HEK293 (cell line): Measurements from ENCODE around the gene SH3RF3.

Source experiments
- BCL11A ChIP-seq: fragments of 450-650 bp; formaldehyde crosslinking; IDR thresholded peaks from 2 replicates; pipeline ENCODE4 v1.5.1; 2016; ENCODE audit warnings: low read depth, missing biosample characterization, missing genetic modification characterization
- FEZF1 ChIP-seq: fragments of 450-650 bp; formaldehyde crosslinking; IDR thresholded peaks from 2 replicates; pipeline ENCODE4 v1.5.1; 2016; ENCODE audit warnings: missing biosample characterization, missing genetic modification characterization
- KLF7 ChIP-seq: fragments of 450-650 bp; formaldehyde crosslinking; IDR thresholded peaks from 2 replicates; pipeline ENCODE4 v1.5.1; 2016; ENCODE audit warnings: missing biosample characterization, missing genetic modification characterization, borderline replicate concordance
- PRDM6 ChIP-seq: fragments of 450-650 bp; formaldehyde crosslinking; IDR thresholded peaks from 2 replicates; pipeline ENCODE4 v1.5.1; 2017; ENCODE audit warnings: missing biosample characterization, missing genetic modification characterization
- REPIN1 ChIP-seq: fragments of 450-650 bp; formaldehyde crosslinking; IDR thresholded peaks from 2 replicates; pipeline ENCODE4 v1.5.1; 2017; ENCODE audit warnings: missing biosample characterization, missing genetic modification characterization, low read depth
- SALL2 ChIP-seq: fragments of 450-650 bp; formaldehyde crosslinking; IDR thresholded peaks from 2 replicates; pipeline ENCODE4 v1.5.0; 2017; ENCODE audit warnings: missing biosample characterization, mild to moderate bottlenecking, missing genetic modification characterization, borderline replicate concordance
- ZIC2 ChIP-seq: fragments of 450-650 bp; formaldehyde crosslinking; IDR thresholded peaks from 2 replicates; pipeline ENCODE4 v1.5.1; 2016; ENCODE audit warnings: missing biosample characterization, missing genetic modification characterization
- ZNF132 ChIP-seq: fragments of 450-650 bp; formaldehyde crosslinking; IDR thresholded peaks from 2 replicates; pipeline ENCODE4 v1.5.1; 2017; ENCODE audit warnings: missing biosample characterization, missing genetic modification characterization, borderline replicate concordance
- ZNF133 ChIP-seq: fragments of 450-650 bp; formaldehyde crosslinking; IDR thresholded peaks from 2 replicates; pipeline ENCODE4 v1.5.1; 2016; ENCODE audit warnings: missing biosample characterization, missing genetic modification characterization
- ZNF140 ChIP-seq: fragments of 450-650 bp; formaldehyde crosslinking; IDR thresholded peaks from 2 replicates; pipeline ENCODE4 v1.5.1; 2016; ENCODE audit warnings: missing biosample characterization, missing genetic modification characterization
- ZNF157 ChIP-seq: fragments of 450-650 bp; formaldehyde crosslinking; IDR thresholded peaks from 2 replicates; pipeline ENCODE4 v1.5.1; 2016; ENCODE audit warnings: missing biosample characterization, missing genetic modification characterization
- ZNF2 ChIP-seq: fragments of 450-650 bp; formaldehyde crosslinking; IDR thresholded peaks from 2 replicates; pipeline ENCODE4 v1.5.1; 2016; ENCODE audit warnings: missing biosample characterization, missing genetic modification characterization
- ZNF280D ChIP-seq: fragments of 450-650 bp; formaldehyde crosslinking; IDR thresholded peaks from 2 replicates; pipeline ENCODE4 v1.5.1; 2016; ENCODE audit warnings: missing biosample characterization, missing genetic modification characterization
- ZNF423 ChIP-seq: fragments of 450-650 bp; formaldehyde crosslinking; IDR thresholded peaks from 2 replicates; pipeline ENCODE4 v1.5.1; 2016; ENCODE audit warnings: missing biosample characterization, missing genetic modification characterization
- ZNF518A ChIP-seq: fragments of 450-650 bp; formaldehyde crosslinking; conservative IDR thresholded peaks from 2 replicates; pipeline ENCODE4 v1.5.1; 2016; ENCODE audit warnings: low read depth, missing biosample characterization, missing genetic modification characterization
- ZNF558 ChIP-seq: fragments of 450-650 bp; formaldehyde crosslinking; IDR thresholded peaks from 2 replicates; pipeline ENCODE4 v1.5.1; 2016; ENCODE audit warnings: missing biosample characterization, missing genetic modification characterization
- ZNF560 ChIP-seq: fragments of 450-650 bp; formaldehyde crosslinking; IDR thresholded peaks from 2 replicates; pipeline ENCODE4 v1.5.1; 2017; ENCODE audit warnings: missing biosample characterization, missing genetic modification characterization, borderline replicate concordance
- ZNF600 ChIP-seq: fragments of 450-650 bp; formaldehyde crosslinking; IDR thresholded peaks from 2 replicates; pipeline ENCODE4 v1.5.1; 2016; ENCODE audit warnings: missing biosample characterization, missing genetic modification characterization
- ZNF621 ChIP-seq: fragments of 450-650 bp; formaldehyde crosslinking; IDR thresholded peaks from 2 replicates; pipeline ENCODE4 v1.5.1; 2017; ENCODE audit warnings: missing biosample characterization, missing genetic modification characterization
- ZNF677 ChIP-seq: fragments of 450-650 bp; IDR thresholded peaks from 2 replicates; pipeline ENCODE4 v1.5.0; 2018; ENCODE audit warnings: missing biosample characterization, mild to moderate bottlenecking, missing genetic modification characterization, moderate library complexity
- ZNF701 ChIP-seq: fragments of 450-650 bp; formaldehyde crosslinking; IDR thresholded peaks from 2 replicates; pipeline ENCODE4 v1.5.1; 2016; ENCODE audit warnings: missing biosample characterization, missing genetic modification characterization
- ZNF747 ChIP-seq: fragments of 450-650 bp; formaldehyde crosslinking; IDR thresholded peaks from 2 replicates; pipeline ENCODE4 v1.5.1; 2016; ENCODE audit warnings: missing biosample characterization, missing genetic modification characterization
- ZNF768 ChIP-seq: fragments of 450-650 bp; formaldehyde crosslinking; IDR thresholded peaks from 2 replicates; pipeline ENCODE4 v1.5.1; 2018; ENCODE audit warnings: missing biosample characterization, mild to moderate bottlenecking, missing genetic modification characterization
- ZNF791 ChIP-seq: fragments of 450-650 bp; formaldehyde crosslinking; IDR thresholded peaks from 2 replicates; pipeline ENCODE4 v1.5.1; 2016; ENCODE audit warnings: missing biosample characterization, missing genetic modification characterization
- ZNF830 ChIP-seq: fragments of 450-650 bp; IDR thresholded peaks from 2 replicates; pipeline ENCODE4 v1.5.0; 2018; ENCODE audit warnings: missing biosample characterization, missing genetic modification characterization, low read depth, mild to moderate bottlenecking, moderate library complexity
- ZNF843 ChIP-seq: fragments of 450-650 bp; formaldehyde crosslinking; IDR thresholded peaks from 2 replicates; pipeline ENCODE4 v1.5.1; 2016; ENCODE audit warnings: missing biosample characterization, missing genetic modification characterization
- TF ChIP-seq, protein P1 (sequence below): fragments of 450-650 bp; formaldehyde crosslinking; IDR thresholded peaks from 2 replicates; pipeline ENCODE4 v1.5.1; 2016; ENCODE audit warnings: missing biosample characterization, missing genetic modification characterization

The SH3RF3 gene

DNA sequence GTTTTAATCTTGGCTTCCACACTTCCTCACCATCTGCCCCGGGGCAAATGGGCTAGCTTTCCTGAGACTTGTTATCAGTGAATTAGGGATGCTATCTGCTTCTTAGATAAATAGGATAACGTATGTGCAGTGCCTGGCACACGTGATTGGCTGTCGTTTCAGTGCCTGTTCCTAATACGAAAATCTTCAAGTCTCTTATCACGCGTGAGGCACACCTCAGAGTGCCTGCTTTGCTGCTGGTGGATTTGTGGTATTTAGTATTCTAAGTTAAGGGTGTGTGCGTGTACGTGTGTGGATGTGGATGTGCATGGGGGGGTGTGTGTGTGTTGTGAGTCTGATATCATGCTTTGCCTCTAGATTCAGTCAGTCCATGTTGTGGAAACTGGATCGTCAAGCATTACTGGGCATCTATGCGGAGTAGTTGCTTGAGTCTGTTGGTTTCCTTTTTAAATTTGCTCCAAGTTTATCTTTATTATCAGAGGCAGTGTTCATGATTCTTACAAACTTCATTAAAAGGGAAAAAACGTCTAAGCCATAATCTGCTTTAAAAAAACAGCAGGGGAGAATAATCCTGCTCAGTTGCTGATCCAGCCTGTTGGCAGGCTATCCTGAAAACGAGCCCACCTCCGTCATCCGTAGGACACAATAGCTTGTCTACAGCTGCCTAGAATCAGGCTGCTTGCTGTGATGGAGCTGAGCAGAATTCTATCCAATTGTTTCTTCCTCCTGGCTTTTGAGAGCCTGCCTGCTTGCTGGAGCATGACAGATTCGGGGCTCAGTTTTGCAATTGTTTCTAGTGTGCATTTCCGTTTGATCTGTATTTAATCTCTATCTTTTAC is 6.6 kb downstream of the SH3RF3 start (continued):
- no peak for TF ChIP-seq KLF7 (tag by site-specific recombination)
- TF ChIP-seq BCL11A (tag by site-specific recombination) = no peak
- TF ChIP-seq ZNF2 (tag by site-specific recombination) = 0 out of 2 replicates have a peak, but pooled peaks have one; percentile 42
- TF ChIP-seq, protein P1, sequence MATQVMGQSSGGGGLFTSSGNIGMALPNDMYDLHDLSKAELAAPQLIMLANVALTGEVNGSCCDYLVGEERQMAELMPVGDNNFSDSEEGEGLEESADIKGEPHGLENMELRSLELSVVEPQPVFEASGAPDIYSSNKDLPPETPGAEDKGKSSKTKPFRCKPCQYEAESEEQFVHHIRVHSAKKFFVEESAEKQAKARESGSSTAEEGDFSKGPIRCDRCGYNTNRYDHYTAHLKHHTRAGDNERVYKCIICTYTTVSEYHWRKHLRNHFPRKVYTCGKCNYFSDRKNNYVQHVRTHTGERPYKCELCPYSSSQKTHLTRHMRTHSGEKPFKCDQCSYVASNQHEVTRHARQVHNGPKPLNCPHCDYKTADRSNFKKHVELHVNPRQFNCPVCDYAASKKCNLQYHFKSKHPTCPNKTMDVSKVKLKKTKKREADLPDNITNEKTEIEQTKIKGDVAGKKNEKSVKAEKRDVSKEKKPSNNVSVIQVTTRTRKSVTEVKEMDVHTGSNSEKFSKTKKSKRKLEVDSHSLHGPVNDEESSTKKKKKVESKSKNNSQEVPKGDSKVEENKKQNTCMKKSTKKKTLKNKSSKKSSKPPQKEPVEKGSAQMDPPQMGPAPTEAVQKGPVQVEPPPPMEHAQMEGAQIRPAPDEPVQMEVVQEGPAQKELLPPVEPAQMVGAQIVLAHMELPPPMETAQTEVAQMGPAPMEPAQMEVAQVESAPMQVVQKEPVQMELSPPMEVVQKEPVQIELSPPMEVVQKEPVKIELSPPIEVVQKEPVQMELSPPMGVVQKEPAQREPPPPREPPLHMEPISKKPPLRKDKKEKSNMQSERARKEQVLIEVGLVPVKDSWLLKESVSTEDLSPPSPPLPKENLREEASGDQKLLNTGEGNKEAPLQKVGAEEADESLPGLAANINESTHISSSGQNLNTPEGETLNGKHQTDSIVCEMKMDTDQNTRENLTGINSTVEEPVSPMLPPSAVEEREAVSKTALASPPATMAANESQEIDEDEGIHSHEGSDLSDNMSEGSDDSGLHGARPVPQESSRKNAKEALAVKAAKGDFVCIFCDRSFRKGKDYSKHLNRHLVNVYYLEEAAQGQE (tag by site-specific recombination) = no peak
- TF ChIP-seq ZNF701 = no peak
- TF ChIP-seq ZNF747 (tag by site-specific recombination) = no peak
- no peak for TF ChIP-seq SALL2 (tag by site-specific recombination)
- no peak for TF ChIP-seq ZNF621
- TF ChIP-seq ZNF830 = no peak
- no peak for TF ChIP-seq FEZF1 (tag by site-specific recombination)
- TF ChIP-seq ZIC2 (tag by site-specific recombination) = peak; percentile 44
- TF ChIP-seq ZNF791 (tag by site-specific recombination) = no peak
- TF ChIP-seq PRDM6 (tag by site-specific recombination) = 0 out of 2 replicates have a peak, but pooled peaks have one; percentile 28
- no peak for TF ChIP-seq ZNF423
- peak; percentile 79 for TF ChIP-seq ZNF600 (tag by site-specific recombination)
- no peak for TF ChIP-seq ZNF132 (tag by site-specific recombination)
- no peak for TF ChIP-seq ZNF558 (tag by site-specific recombination)
- no peak for TF ChIP-seq ZNF677
- no peak for TF ChIP-seq ZNF157
- no peak for TF ChIP-seq ZNF518A (tag by site-specific recombination)
- TF ChIP-seq REPIN1 = no peak
- no peak for TF ChIP-seq ZNF280D
- no peak for TF ChIP-seq ZNF843 (tag by site-specific recombination)
- TF ChIP-seq ZNF140 = no peak
- TF ChIP-seq ZNF133 = no peak
- TF ChIP-seq ZNF768 (tag by site-specific recombination) = no peak
- TF ChIP-seq ZNF560 (tag by site-specific recombination) = no peak
